H9 (cell line): ENCODE data around the gene CLCN5. TPM values are rescaled to one million over a fixed set of nuclear protein-coding genes. Genes with fewer than 3 reads are reported as not detected.

Source experiments
- DNase-seq: peaks from one replicate; pipeline ENCODE4 v3.0.0-alpha.2; 2017
- H2AFZ ChIP-seq: one replicate; pipeline ENCODE4 v1.6.1; 2013; ENCODE audit warnings: mild to moderate bottlenecking, low read length, control low read depth, moderate library complexity
- H2AK5ac ChIP-seq: 2 replicates; pipeline ENCODE4 v1.6.1; 2013; ENCODE audit warnings: low read length, control low read depth, mixed read lengths; ENCODE audit not compliant: insufficient read length
- H2BK120ac ChIP-seq: one replicate; pipeline ENCODE4 v1.6.1; 2013; ENCODE audit warnings: low read depth, mild to moderate bottlenecking, low read length, control low read depth, inconsistent platforms; ENCODE audit not compliant: poor library complexity, severe bottlenecking
- H2BK12ac ChIP-seq: 2 replicates; pipeline ENCODE4 v1.6.1; 2013; ENCODE audit warnings: low read length, control low read depth, mixed read lengths, low read depth; ENCODE audit not compliant: insufficient read length
- H2BK15ac ChIP-seq: 2 replicates; pipeline ENCODE4 v1.6.1; 2013; ENCODE audit warnings: low read depth, low read length, control low read depth
- H2BK20ac ChIP-seq: one replicate; pipeline ENCODE4 v1.6.1; 2013; ENCODE audit warnings: low read depth, mild to moderate bottlenecking, low read length, control low read depth, inconsistent platforms; ENCODE audit not compliant: poor library complexity, severe bottlenecking
- H2BK5ac ChIP-seq: 2 replicates; pipeline ENCODE4 v1.6.1; 2013; ENCODE audit warnings: low read length, control low read depth, mixed read lengths; ENCODE audit not compliant: insufficient read length
- H3K14ac ChIP-seq: 2 replicates; pipeline ENCODE4 v1.6.1; 2013; ENCODE audit warnings: low read length, control low read depth; ENCODE audit not compliant: insufficient read depth
- H3K18ac ChIP-seq: 2 replicates; pipeline ENCODE4 v1.6.1; 2013; ENCODE audit warnings: low read depth, mild to moderate bottlenecking, mixed read lengths, low read length, control low read depth; ENCODE audit not compliant: insufficient read length
- H3K23ac ChIP-seq: 2 replicates; pipeline ENCODE4 v1.6.1; 2013; ENCODE audit warnings: low read length, control low read depth, mixed read lengths, low read depth; ENCODE audit not compliant: insufficient read length
- H3K23me2 ChIP-seq: 2 replicates; pipeline ENCODE4 v1.6.1; 2013; ENCODE audit warnings: low read depth, mild to moderate bottlenecking, mixed read lengths, low read length, control low read depth; ENCODE audit not compliant: insufficient read length, poor library complexity, severe bottlenecking
- H3K27ac ChIP-seq: 2 replicates; pipeline ENCODE4 v1.5.1; 2013; ENCODE audit warnings: low read length, control low read depth, mixed read lengths, low read depth; ENCODE audit not compliant: insufficient read length
- H3K27me3 ChIP-seq: 2 replicates; pipeline ENCODE4 v1.6.1; 2013; ENCODE audit warnings: low read length, control low read depth, inconsistent platforms; ENCODE audit not compliant: insufficient read depth
- H3K4ac ChIP-seq: 2 replicates; pipeline ENCODE4 v1.6.1; 2013; ENCODE audit warnings: low read depth, mild to moderate bottlenecking, control low read depth, inconsistent platforms, low read length, moderate library complexity
- H3K4me1 ChIP-seq: 2 replicates; pipeline ENCODE4 v1.6.1; 2013; ENCODE audit warnings: low read length, control low read depth, inconsistent platforms; ENCODE audit not compliant: insufficient read depth
- H3K4me2 ChIP-seq: 2 replicates; pipeline ENCODE4 v1.6.1; 2013; ENCODE audit warnings: low read length, control low read depth, mixed read lengths; ENCODE audit not compliant: insufficient read length, insufficient read depth
- H3K56ac ChIP-seq: 2 replicates; pipeline ENCODE4 v1.6.1; 2013; ENCODE audit warnings: low read depth, mild to moderate bottlenecking, mixed read lengths, low read length, control low read depth; ENCODE audit not compliant: insufficient read length
- H3K79me1 ChIP-seq: 2 replicates; pipeline ENCODE4 v1.6.1; 2013; ENCODE audit warnings: low read depth, mild to moderate bottlenecking, moderate library complexity, low read length, control low read depth, inconsistent platforms; ENCODE audit not compliant: insufficient read depth, poor library complexity, severe bottlenecking
- H3K79me2 ChIP-seq: 2 replicates; pipeline ENCODE4 v1.6.1; 2013; ENCODE audit warnings: low read length, control low read depth, inconsistent platforms; ENCODE audit not compliant: insufficient read depth
- H3K9ac ChIP-seq: 2 replicates; pipeline ENCODE4 v1.6.1; 2013; ENCODE audit warnings: low read length, control low read depth, mixed read lengths; ENCODE audit not compliant: insufficient read length; ENCODE audit errors: extremely low read depth
- H3K9me3 ChIP-seq: one replicate; pipeline ENCODE4 v1.6.1; 2013; ENCODE audit warnings: low read depth, low read length, inconsistent platforms; ENCODE audit not compliant: control insufficient read depth
- H3T11ph ChIP-seq: one replicate; pipeline ENCODE4 v1.6.1; 2013; ENCODE audit warnings: mild to moderate bottlenecking, low read length, control low read depth, inconsistent platforms
- H4K20me1 ChIP-seq: one replicate; pipeline ENCODE4 v1.6.1; 2013; ENCODE audit not compliant: control insufficient read depth, insufficient read length, insufficient read depth
- H4K5ac ChIP-seq: 2 replicates; pipeline ENCODE4 v1.6.1; 2013; ENCODE audit warnings: low read depth, mild to moderate bottlenecking, mixed read lengths, low read length, control low read depth; ENCODE audit not compliant: insufficient read length
- H4K8ac ChIP-seq: replicated peaks from 2 replicates; pipeline ENCODE4 v1.6.1; 2013; ENCODE audit warnings: low read length, control low read depth, mixed read lengths, low read depth; ENCODE audit not compliant: insufficient read length
- H4K91ac ChIP-seq: 2 replicates; pipeline ENCODE4 v1.6.1; 2013; ENCODE audit warnings: low read depth, mild to moderate bottlenecking, moderate library complexity, mixed read lengths, low read length, control low read depth; ENCODE audit not compliant: insufficient read length
- H3K27ac Mint-ChIP-seq, 3 experiments: 2 replicates in 2 of 3; 3 replicates in 1 of 3; pipeline ENCODE4 v1.8.0; 2020 to 2021; ENCODE audit warnings: mixed read lengths in 3 of 3, mild to moderate bottlenecking in 1 of 3, moderate library complexity in 1 of 3
- H3K27me3 Mint-ChIP-seq: 2 replicates; pipeline ENCODE4 v1.8.0; 2021; ENCODE audit warnings: low read depth, mild to moderate bottlenecking, moderate library complexity, mixed read lengths
- H3K36me3 Mint-ChIP-seq, 3 experiments: 2 replicates in 2 of 3; 3 replicates in 1 of 3; pipeline ENCODE4 v1.8.0; 2020 to 2021; ENCODE audit warnings: low read depth in 3 of 3, mixed read lengths in 3 of 3; ENCODE audit not compliant: insufficient read depth in 1 of 3
- H3K4me1 Mint-ChIP-seq, 2 experiments: 2 replicates each; pipeline ENCODE4 v1.8.0; 2020; ENCODE audit warnings: mixed read lengths in 2 of 2
- H3K4me3 Mint-ChIP-seq, 2 experiments: 2 replicates in 1 of 2; 3 replicates in 1 of 2; pipeline ENCODE4 v1.8.0; 2020 to 2021; ENCODE audit warnings: mild to moderate bottlenecking in 2 of 2, mixed read lengths in 2 of 2, moderate library complexity in 1 of 2
- H3K9me3 Mint-ChIP-seq, 2 experiments: 2 replicates in 1 of 2; 3 replicates in 1 of 2; pipeline ENCODE4 v1.8.0; 2020; ENCODE audit warnings: mild to moderate bottlenecking in 2 of 2, mixed read lengths in 2 of 2, moderate library complexity in 1 of 2
- CTCF ChIP-seq: fragments of 200-600 bp; sonication (generic); conservative IDR thresholded peaks from 3 replicates; pipeline ENCODE4 v1.8.0; 2021; ENCODE audit warnings: antibody characterized with exemption, mild to moderate bottlenecking
- WGBS: extraction: QIAGEN DNeasy Blood & Tissue Kit; methylation state at CpG from one replicate; pipeline ENCODE4 v1.1.7; 2013; ENCODE audit warnings: missing lambda C conversion rate, low lambda C conversion rate, mixed read lengths; ENCODE audit not compliant: insufficient read length; ENCODE audit errors: extremely low coverage; 5-methylcytosine and 5-hydroxymethylcytosine counted together
- total RNA-seq: library from RNA; stranded (reverse); gene quantifications from 2 replicates; pipeline ENCODE4 v1.2.1, GENCODE V29; 2021

CLCN5 gene
- total RNA-seq, 1 experiment from 2014 or later = 5.9 TPM

DNA sequence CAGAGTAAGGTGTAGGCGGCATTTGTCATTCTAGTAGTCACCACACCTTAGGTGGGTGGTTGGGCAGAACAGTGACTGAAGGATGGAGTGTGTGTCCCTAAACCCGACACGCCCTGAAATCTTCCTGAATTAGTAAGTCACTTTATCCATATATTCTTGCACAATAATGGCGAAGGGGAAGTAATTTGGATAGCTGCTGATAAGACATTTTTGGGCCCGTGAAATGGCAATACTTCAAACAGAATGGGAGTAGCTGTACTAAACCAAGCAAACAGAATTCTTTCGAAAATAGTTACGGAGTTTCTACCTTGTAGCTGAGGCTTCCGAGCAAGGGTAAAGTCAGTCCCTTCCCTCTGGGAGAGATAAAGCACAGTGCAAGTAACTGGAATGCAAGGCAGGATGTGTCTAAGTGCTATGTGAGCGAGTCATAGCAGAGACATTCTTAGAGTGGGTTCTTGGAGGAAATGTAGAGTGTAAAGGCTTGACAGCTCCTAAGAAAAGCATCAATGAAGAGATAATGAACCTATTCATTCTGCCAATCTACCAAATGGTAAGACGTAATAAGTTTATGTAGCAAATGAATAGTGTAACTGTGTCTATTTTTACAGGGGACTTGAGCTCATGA, 72.8 kb downstream of the CLCN5 start:
- Mint-ChIP-seq H3K36me3 (no peaks in the 10 kb centered on the region), H3K9me3 (peaks cover 68 to 71% of the 10 kb centered on the region in 2 experiments), H3K27ac (no peak overlapping the region), H3K27me3 (no peaks in the 10 kb centered on the region; the same call in 1 of the 2 replicates), H3K4me1 (peaks cover 7 to 9% of the 10 kb centered on the region in 2 experiments; a peak in 3 of 4 replicates), H3K4me3 (no peak overlapping the region)
- H2BK20ac ChIP-seq = no peak overlapping the region
- H3K4ac ChIP-seq = no peak overlapping the region
- H3K9ac ChIP-seq = no peak overlapping the region
- no peak overlapping the region for H2BK12ac ChIP-seq
- no peak overlapping the region for H4K5ac ChIP-seq
- H3K79me2 ChIP-seq = no peaks in the 10 kb centered on the region
- H2AK5ac ChIP-seq = no peak overlapping the region
- H3K23ac ChIP-seq = no peak overlapping the region
- H2BK120ac ChIP-seq = no peak overlapping the region
- H3K9me3 ChIP-seq = peaks cover 12% of the 10 kb centered on the region
- H3K4me1 ChIP-seq = no peaks in the 10 kb centered on the region
- H3K14ac ChIP-seq = no peak overlapping the region
- no peak overlapping the region for H4K91ac ChIP-seq
- no peak overlapping the region for H3K27ac ChIP-seq
- no peak overlapping the region for H2AFZ ChIP-seq
- H3K18ac ChIP-seq = no peak overlapping the region
- no peaks in the 10 kb centered on the region for H3K27me3 ChIP-seq
- H3K79me1 ChIP-seq = no peaks in the 10 kb centered on the region
- TF ChIP-seq CTCF = no peak
- no peak overlapping the region for H3K4me2 ChIP-seq
- H3K23me2 ChIP-seq = no peaks in the 10 kb centered on the region
- no peak overlapping the region for H3T11ph ChIP-seq
- H4K20me1 ChIP-seq = no peaks in the 10 kb centered on the region
- no CpG with 5 or more reads among the region's 10 CpGs for WGBS
- no peak overlapping the region for H2BK15ac ChIP-seq
- DNase-seq = no peak
- H3K56ac ChIP-seq = no peak overlapping the region
- H2BK5ac ChIP-seq = no peak overlapping the region
- no peak overlapping the region for H4K8ac ChIP-seq
